Measurements from ENCODE around the gene AGTR1.

Gene AGTR1

DNA sequence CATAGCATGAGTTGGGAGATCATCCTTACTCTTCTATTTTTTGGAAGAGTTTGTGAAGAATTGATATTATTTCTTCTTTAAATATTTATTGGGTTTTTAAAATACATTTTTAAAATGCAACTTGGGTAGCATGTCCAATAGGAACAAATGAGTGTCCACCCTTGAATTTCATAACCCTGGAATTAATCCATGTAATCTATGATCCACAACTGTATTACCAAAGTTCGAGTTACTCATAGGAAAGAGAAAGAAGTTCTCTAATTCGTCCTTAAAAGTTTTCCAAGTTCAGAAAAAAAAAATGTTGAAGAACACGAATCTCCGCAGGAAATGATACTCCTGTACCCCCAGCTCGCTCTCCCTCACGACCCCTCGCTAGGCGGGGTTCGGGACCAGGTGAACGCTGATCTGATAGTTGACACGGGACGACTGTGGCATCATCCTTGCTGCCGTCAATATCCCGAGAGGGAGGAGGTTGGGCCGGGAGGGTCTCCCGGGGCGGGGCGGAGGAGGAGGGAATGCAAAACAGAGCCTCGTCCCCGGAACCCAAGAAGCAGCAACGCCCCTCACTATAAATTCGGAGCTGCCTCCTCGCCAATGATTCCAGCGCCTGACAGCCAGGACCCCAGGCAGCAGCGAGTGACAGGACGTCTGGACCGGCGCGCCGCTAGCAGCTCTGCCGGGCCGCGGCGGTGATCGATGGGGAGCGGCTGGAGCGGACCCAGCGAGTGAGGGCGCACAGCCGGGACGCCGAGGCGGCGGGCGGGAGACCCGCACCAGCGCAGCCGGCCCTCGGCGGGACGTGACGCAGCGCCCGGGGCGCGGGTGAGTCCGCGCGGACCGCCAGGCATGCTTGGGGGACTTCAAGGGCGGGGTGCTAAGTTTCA is at the start of gene AGTR1:
Gene AGTR1, plus strand, starts transcription at position 598 of the 884 bp plus-strand sequence. CDS start 43,133 bp downstream, outside the sequence.
- DNase-seq, result no peak

- DNase-seq, result no peak
These were observed 48.9 kb upstream of the AGTR1 start for GRCh38 chr3:148648685-148649352.

DNA sequence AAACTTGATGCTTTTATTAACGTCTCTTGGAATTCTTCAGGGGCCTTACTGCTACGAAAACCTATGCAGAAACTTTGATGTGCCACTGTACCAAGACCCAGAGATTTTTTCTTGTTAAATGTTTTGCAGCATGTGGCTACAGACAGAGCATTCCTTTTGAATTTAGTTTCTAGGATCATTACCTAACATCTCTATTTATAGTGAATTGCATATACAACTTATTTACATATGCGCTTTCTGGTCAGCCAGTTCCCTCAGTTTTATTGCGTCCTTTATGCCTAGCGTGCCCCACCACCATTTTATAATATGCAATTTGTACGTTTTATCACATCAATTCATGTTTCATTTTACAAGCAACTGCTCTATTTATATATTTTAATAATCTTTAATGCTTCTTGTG is 46.2 kb upstream of the AGTR1 start:
- DNase-seq, result no peak

DNA sequence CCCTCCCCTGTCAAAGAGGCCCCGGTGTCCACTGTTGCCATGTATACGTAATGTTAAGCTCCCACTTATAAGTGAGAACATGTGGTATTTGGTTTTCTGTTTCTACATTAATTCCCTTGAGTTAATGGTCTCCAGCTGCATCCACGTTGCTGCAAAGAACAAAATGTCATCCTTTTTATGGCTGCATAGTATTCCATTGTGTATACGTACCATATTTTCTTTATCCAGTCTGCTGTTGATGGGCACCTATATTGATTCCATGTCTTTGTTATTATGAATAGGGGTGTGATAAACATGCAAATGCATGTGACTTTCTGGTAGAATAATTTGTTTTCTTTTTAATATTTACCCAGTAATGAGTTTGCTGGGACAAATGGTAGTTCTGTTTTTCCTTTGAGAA is 43.3 kb upstream of the AGTR1 start:
- no peak for DNase-seq

DNA sequence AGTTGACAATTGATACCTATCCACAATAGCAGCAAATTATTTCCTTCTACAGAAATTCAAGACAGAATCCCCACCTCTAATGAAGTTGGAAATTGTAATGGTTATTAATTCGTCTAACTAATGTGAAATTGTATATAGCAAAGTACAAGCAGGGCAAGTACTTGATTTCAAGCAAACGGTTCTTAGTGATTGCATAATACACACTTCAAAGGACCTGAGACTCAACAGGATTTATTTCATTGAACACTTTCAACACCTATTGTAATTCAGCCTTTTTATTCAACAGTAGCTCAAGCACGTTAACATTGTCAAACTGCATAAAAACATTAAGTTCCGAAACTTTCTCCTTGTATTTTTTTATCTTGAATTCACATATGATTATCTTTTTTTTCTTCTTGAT is 40.2 kb upstream of the AGTR1 start:
- DNase-seq, result no peak

GRCh38 chr3:148659512-148659911 is 38.2 kb upstream of the AGTR1 start:
- DNase-seq, result no peak

DNA sequence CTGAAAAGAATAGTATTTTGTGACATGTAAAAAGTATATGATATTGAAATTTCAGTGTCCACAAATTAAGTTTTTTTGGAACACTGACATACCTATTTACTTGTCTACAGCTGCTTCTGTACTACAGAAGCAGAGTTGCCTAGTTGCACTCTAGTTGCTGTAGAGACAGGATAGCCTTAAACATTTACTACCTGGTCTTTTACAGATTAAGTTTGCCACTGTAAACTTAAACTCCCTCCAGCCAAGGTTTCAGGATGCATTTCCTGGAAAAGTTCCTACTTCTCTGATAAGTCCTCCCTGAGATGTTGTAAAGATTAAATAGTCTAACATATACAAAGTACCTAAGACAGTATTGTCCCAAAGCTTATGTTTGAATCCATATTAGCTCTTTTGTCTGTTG is 17.4 kb upstream of the AGTR1 start:
- no peak for DNase-seq

- DNase-seq, result no peak
These were observed 16.6 kb upstream of the AGTR1 start for GRCh38 chr3:148681080-148681479.

- no peak for DNase-seq
These were observed 14.7 kb upstream of the AGTR1 start for GRCh38 chr3:148682997-148683396.

GRCh38 chr3:148694116-148694515 is 3.6 kb upstream of the AGTR1 start:
- no peak for DNase-seq

GRCh38 chr3:148698190-148698810 is 597 bp downstream of the AGTR1 start:
- no peak for DNase-seq

DNA sequence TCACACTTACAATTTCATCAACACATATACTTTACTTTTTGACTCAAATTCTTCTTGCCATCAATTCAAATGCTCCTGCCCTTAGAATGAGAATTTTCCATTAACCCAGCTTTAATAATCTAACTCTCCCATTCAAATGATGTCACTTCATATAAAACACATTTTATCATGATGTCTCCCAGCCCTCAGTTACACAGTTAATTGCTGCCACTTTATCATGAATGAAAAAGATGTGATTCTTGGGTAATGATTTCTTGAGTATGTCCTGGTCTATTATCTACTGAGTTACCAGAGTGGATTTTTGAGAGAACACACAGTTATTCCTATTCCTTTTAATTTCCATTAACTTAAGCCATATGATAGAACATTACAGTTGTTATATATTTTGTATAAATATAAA is 7.6 kb downstream of the AGTR1 start:
- DNase-seq, result no peak

DNA sequence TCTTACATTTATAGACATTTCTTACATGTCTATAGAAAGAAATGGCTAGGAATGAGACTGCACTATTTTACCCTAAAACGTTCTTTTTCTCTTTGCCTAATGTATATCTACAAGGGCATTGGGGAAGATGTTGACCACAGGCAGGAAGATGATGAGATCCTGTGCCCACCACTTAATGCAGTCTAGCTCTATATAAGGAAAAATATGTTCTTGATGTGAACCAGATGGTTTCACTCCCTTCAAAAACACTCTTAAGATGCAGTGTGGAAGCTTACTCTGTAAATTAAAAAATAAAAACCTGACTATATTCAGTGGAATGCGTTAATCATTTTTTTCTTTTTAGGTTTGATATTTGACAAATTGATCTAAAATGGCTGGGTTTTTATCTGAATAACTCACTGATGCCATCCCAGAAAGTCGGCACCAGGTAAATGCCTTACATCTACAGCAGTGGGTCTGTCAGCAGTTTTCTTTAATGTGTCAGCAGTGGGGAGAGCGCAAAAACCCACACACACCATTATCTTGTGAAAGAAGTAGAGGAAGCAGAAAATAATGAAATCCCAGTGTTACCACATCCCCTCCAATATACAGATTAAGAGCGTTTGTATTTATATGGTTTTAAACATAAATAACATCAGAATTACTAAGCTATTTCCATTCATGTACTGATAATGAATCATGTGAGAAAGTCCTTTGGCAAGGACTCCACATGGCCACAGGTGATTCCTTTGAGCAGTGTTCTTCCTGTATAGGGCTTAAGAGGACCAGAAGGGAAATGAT is 10.1 kb downstream of the AGTR1 start:
- no peak for DNase-seq

GRCh38 chr3:148708409-148708808 is 10.7 kb downstream of the AGTR1 start:
- no peak for DNase-seq

DNA sequence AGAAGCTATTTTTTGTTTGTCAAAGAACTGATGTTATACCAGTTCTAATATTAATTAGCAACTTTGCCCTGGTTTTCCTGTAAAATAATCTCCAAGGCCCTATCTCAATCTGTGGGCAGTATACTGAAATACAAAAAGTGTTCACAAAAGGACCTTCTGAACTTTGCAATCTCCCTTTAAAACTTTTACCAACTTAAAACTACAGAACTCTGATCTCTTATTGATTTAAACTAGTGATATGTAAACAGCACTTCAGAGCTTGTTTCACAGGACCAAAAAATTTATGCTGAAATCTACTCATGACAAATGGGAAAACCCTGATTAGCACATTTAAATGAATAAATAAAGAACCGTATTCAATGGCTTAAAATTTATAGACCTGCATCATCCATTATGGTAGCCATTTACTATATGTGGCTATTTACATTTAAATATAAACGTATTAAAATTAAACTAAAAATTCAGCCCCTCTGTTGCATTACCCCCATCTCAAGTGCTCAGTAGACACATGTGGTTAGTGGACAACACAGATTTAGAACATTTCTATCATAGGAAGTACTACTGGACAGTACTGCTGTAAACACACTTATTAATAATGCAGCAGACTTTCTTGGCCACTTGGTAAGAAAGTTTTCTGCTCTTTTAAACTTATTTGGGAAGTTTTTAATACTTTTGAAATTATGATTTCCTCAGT is 12.0 kb downstream of the AGTR1 start:
- no peak for DNase-seq

GRCh38 chr3:148710665-148711064 is 13.0 kb downstream of the AGTR1 start:
- DNase-seq, result no peak

DNA sequence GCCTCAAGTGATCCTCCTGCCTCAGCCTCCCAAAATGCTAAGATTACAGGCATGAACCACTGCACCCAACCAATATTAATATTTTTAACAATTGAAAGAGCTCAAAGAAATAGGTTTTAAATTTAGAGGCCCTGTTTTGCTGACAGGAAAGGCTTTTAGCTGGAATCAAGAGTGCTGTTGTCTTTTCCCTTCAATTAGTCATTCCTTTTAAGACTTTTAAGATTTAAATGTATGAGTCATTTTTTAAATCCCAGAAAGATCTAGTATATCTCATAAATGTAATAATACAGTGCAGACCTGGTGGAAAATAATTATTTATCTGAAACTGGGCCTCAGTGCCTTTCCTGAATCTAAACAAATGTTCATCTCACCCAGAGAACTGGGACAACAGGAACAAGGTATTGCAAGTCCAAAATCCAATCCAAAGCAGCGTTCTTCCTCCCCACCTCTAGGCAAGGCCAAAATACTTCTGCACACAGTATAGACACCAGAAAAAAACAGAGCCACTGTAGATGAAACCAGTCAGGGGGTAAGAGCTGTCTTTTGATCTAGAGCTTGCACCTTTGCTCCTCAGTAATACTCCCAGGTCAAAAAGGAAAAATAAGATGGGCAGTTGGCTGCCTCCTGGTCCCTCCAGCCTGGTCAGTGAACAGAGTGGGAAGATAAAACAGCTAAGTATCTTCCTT is 14.4 kb downstream of the AGTR1 start:
- no peak for DNase-seq

DNA sequence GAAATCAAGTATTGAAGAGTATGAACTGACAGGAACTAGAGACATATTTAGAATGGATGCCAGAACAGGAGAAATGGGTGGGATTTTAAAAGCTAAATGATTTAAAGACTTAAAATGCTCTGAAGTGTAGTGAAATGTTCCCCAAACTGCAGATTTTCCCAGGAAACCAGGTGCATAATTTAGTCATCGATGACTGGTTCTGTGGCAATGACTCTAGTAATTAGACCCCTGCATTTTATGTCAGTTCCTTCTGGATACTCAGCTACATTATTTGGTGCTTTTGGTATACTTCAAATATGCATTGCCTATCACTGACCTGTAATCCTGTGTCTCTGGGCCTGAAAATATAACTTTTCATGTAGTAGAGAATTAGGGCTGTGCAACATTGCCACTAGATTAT is 16.8 kb downstream of the AGTR1 start:
- no peak for DNase-seq

DNA sequence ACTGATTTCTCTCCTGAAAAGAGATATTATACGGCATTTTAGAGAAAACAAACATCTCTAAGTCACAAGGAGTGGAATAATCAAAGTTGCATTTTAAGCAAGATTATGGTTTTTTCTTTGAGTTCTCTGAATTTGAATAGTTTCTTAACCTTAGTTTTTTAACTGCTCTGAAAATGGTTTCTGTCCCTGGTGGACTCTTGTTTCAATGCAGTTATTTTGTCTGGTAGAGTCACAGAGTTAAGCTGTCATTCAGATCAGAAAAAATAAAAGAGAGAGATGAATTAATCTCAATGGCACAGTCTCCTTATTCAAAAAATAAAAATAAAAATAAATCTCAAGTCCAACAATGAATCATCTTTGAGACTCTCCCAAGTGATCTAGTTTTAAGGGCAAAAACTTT is 19.0 kb downstream of the AGTR1 start:
- no peak for DNase-seq

DNA sequence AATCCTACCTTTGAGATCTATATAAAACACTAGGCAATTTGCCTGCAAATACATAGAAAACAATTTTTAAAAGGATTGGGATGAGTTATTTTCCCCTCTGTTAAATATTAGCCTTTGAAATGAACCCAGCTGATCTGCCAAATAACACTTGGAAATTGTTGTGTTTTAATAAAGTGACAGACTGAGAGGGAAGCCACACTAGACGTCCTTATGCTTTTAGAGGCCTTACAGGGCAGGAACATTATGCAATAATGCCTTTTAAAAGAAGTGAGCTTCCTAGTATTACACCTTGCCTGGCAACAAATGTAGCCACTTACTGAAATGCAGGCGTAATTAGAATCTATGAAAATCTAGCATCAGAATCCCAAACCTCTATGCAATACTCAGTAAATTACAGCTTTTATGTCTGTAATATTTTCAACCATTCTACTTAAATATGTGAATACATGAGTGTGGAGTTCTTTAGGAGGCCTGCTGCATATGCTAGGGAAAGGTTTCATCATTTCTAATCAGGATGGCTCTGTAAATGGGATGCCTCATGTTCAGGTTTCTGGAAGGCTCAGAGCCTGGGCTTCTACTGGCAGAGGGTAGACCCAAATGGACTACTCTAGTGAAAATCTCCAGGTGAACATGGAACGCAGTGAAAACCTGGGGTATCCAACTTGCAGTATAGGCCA is 20.3 kb downstream of the AGTR1 start:
- DNase-seq, result no peak
